Measurements from ENCODE around the gene ZC3H7B. TPM values are rescaled to one million over a fixed set of nuclear protein-coding genes. Genes with fewer than 3 reads are reported as not detected.

The ZC3H7B gene
- total and polyA plus RNA-seq, 2 donors (not counting 3 experiments of a cell fraction or from before 2014, with no cell fraction given) = 66.8 to 95.9 TPM

- no TSS peak for BruUV-seq (replicated peaks)
- no peaks in the 10 kb centered on the region for H3K27me3 ChIP-seq (ENCODE audit: control insufficient read depth in 2 of 2, insufficient read depth in 2 of 2, low read length in 2 of 2)
- FAIRE-seq (no peak), DNase-seq (ENCODE audit: low read depth, low spot score) (no peak)
- H3K4me3 ChIP-seq (replicated peaks in 1 of 3; ENCODE audit: insufficient read depth in 1 of 3, low read depth in 1 of 3, low read length in 3 of 3) = no peak overlapping the region
- TF ChIP-seq CTCF (IDR thresholded peaks at IDR 0.05; ENCODE audit: extremely low read depth in 1 of 2, insufficient read depth in 1 of 2, low read depth in 1 of 2, low read length in 2 of 2) = no peak
- no peak for TF ChIP-seq EZH2 (IDR thresholded peaks at IDR 0.05; ENCODE audit: borderline replicate concordance, low read depth, low read length, severe bottlenecking)
- no peak for TF ChIP-seq GATA2 (IDR thresholded peaks at IDR 0.05; ENCODE audit: insufficient read depth, insufficient read length, low read depth, low read length)
- TF ChIP-seq POLR2AphosphoS5 (IDR thresholded peaks at IDR 0.05; ENCODE audit: insufficient read depth, low read depth, low read length) = no peak
- TF ChIP-seq FOS (IDR thresholded peaks at IDR 0.05; ENCODE audit: borderline replicate concordance, insufficient read depth, low read length) = no peak
- TF ChIP-seq MAX (IDR thresholded peaks at IDR 0.05; ENCODE audit: insufficient read depth, insufficient read length) = no peak
- TF ChIP-seq POLR2A (IDR thresholded peaks at IDR 0.05; ENCODE audit: low read depth, low read length) = no peak
- no peak for TF ChIP-seq MYC (IDR thresholded peaks at IDR 0.05; ENCODE audit: low read depth, low read length)
- no peak for TF ChIP-seq JUN (IDR thresholded peaks at IDR 0.05; ENCODE audit: borderline replicate concordance, insufficient read depth, insufficient read length, low read depth)
- H4K20me1 ChIP-seq (replicated peaks; ENCODE audit: control insufficient read depth, extremely low read depth, insufficient read depth, low read length) = no peaks in the 10 kb centered on the region
- H3K4me2 ChIP-seq (ENCODE audit: insufficient read depth, low read length) = no peak overlapping the region
- no peaks in the 10 kb centered on the region for H3K79me2 ChIP-seq (ENCODE audit: control insufficient read depth, insufficient read depth, low read length)
- H2AFZ ChIP-seq (ENCODE audit: low read depth, low read length) = no peak overlapping the region
- no peak overlapping the region for H3K27ac ChIP-seq (ENCODE audit: insufficient read depth, low read depth, low read length)
- H3K9me3 ChIP-seq (replicated peaks; ENCODE audit: control insufficient read depth, insufficient read depth, low read length) = no peaks in the 10 kb centered on the region
- dilution Hi-C loops (cut with MboI; ENCODE audit: extremely low pct_ligation_motif_present, low sequenced_read_pairs) = no loop called here
- ChIA-PET CTCF (interaction anchor here (0.8 kb wide), 1 partner anchor 184 kb away, joined by 3 read pairs; no protein-coding TSS in a partner anchor), POLR2A (no interaction called here)
- H3K36me3 ChIP-seq (ENCODE audit: control insufficient read depth in 2 of 2, extremely low read depth in 1 of 2, insufficient read depth in 2 of 2, low read length in 2 of 2) = peaks cover 13 to 57% of the 10 kb centered on the region in 2 experiments
- no peak overlapping the region for H3K9ac ChIP-seq (replicated peaks; ENCODE audit: extremely low read depth, insufficient read depth, low read length)
- intact Hi-C loops (cut with micrococcal nuclease) = no loop called here
- H3K4me1 ChIP-seq (ENCODE audit: control insufficient read depth, extremely low read depth, insufficient read depth, low read length) = no peaks in the 10 kb centered on the region
- H3K9me1 ChIP-seq (replicated peaks; ENCODE audit: control insufficient read depth, extremely low read depth, insufficient read depth, low read length) = no peaks in the 10 kb centered on the region
These were observed 32.5 kb downstream of the ZC3H7B start for GRCh38 chr22:41333806-41334205.

All from endothelial cell of umbilical vein (primary cell).